GM23338 (cell line): ENCODE data around the gene TRAPPC14. TPM values are rescaled to one million over a fixed set of nuclear protein-coding genes. Genes with fewer than 3 reads are reported as not detected.

Source experiments
- ATAC-seq: fragments of 200-7000 bp; cut with Tn5 transposase; 3 replicates; pipeline ENCODE4 v1.9.1; 2020
- DNase-seq: peaks from one replicate; pipeline ENCODE4 v3.0.0-alpha.2; 2015; ENCODE audit warnings: low spot score
- H2AFZ ChIP-seq: fragments of 200-600 bp; sonication (generic); 2 replicates; pipeline ENCODE4 v1.8.0; 2016; ENCODE audit warnings: antibody characterized with exemption, mild to moderate bottlenecking, moderate library complexity
- H3F3A ChIP-seq: fragments of 200-600 bp; sonication (generic); replicated peaks from 2 replicates; pipeline ENCODE4 v1.8.0; 2017; ENCODE audit warnings: antibody characterized with exemption, mixed run types, low read depth
- H3K27ac ChIP-seq: fragments of 200-600 bp; sonication (generic); 2 replicates; pipeline ENCODE4 v1.6.1; 2016; ENCODE audit warnings: low read depth
- H3K27me3 ChIP-seq: fragments of 200-600 bp; sonication (generic); 2 replicates; pipeline ENCODE4 v1.8.0; 2016; ENCODE audit warnings: mild to moderate bottlenecking, mixed run types, moderate library complexity; ENCODE audit not compliant: insufficient read depth
- H3K36me3 ChIP-seq: fragments of 200-600 bp; sonication (generic); 2 replicates; pipeline ENCODE4 v1.8.0; 2016; ENCODE audit warnings: mild to moderate bottlenecking; ENCODE audit not compliant: insufficient read depth
- H3K4me1 ChIP-seq: fragments of 200-600 bp; sonication (generic); 2 replicates; pipeline ENCODE4 v1.8.0; 2016; ENCODE audit warnings: mild to moderate bottlenecking, moderate library complexity; ENCODE audit not compliant: insufficient read depth
- H3K4me2 ChIP-seq: fragments of 200-600 bp; sonication (generic); 2 replicates; pipeline ENCODE4 v1.7.1; 2017; ENCODE audit warnings: mixed run types
- H3K4me3 ChIP-seq: fragments of 200-600 bp; sonication (generic); 2 replicates; pipeline ENCODE4 v1.6.1; 2016; ENCODE audit warnings: mixed run types
- H3K79me2 ChIP-seq: fragments of 200-600 bp; sonication (generic); replicated peaks from 2 replicates; pipeline ENCODE4 v1.8.0; 2017; ENCODE audit warnings: mild to moderate bottlenecking; ENCODE audit not compliant: insufficient read depth
- H3K9me2 ChIP-seq: fragments of 200-600 bp; sonication (generic); 2 replicates; pipeline ENCODE4 v1.8.0; 2017; ENCODE audit not compliant: insufficient read depth
- H4K20me1 ChIP-seq: fragments of 200-600 bp; sonication (generic); replicated peaks from 2 replicates; pipeline ENCODE4 v1.8.0; 2017; ENCODE audit warnings: mild to moderate bottlenecking; ENCODE audit not compliant: insufficient read depth
- H3K27ac Mint-ChIP-seq: 2 replicates; pipeline ENCODE4 v1.8.0; 2020; ENCODE audit warnings: inconsistent platforms, mild to moderate bottlenecking, moderate library complexity, mixed read lengths
- H3K27me3 Mint-ChIP-seq: 3 replicates; pipeline ENCODE4 v1.8.0; 2022; ENCODE audit warnings: low read depth, mild to moderate bottlenecking, moderate library complexity, mixed read lengths, inconsistent platforms; ENCODE audit not compliant: insufficient read depth, poor library complexity
- H3K36me3 Mint-ChIP-seq: 3 replicates; pipeline ENCODE4 v1.8.0; 2021; ENCODE audit warnings: low read depth, mild to moderate bottlenecking, inconsistent platforms, moderate library complexity, mixed read lengths
- H3K4me1 Mint-ChIP-seq: 3 replicates; pipeline ENCODE4 v1.8.0; 2020; ENCODE audit warnings: mild to moderate bottlenecking, inconsistent platforms, mixed read lengths
- H3K4me3 Mint-ChIP-seq: 3 replicates; pipeline ENCODE4 v1.8.0; 2021; ENCODE audit warnings: moderate library complexity, mild to moderate bottlenecking, inconsistent platforms, mixed read lengths
- H3K9me3 Mint-ChIP-seq: 3 replicates; pipeline ENCODE4 v1.8.0; 2020; ENCODE audit warnings: moderate library complexity, mild to moderate bottlenecking, inconsistent platforms, mixed read lengths
- CREB1 ChIP-seq: fragments of 250-450 bp; sonication (Bioruptor Pico); IDR thresholded peaks from 2 replicates; pipeline ENCODE4 v1.5.0; 2020; ENCODE audit warnings: low read depth, mild to moderate bottlenecking, moderate library complexity
- EZH2 ChIP-seq: fragments of 200-600 bp; sonication (generic); IDR thresholded peaks from one replicate; pipeline ENCODE4 v1.8.0; 2017; ENCODE audit warnings: antibody characterized with exemption, mild to moderate bottlenecking, low read depth; ENCODE audit not compliant: unreplicated experiment
- EZH2phosphoT487 ChIP-seq: fragments of 200-600 bp; sonication (generic); IDR thresholded peaks from one replicate; pipeline ENCODE4 v1.8.1; 2018; ENCODE audit warnings: antibody characterized with exemption; ENCODE audit not compliant: unreplicated experiment
- POLR2AphosphoS5 ChIP-seq: IDR thresholded peaks from 2 replicates; pipeline ENCODE4 v1.6.1; 2016; ENCODE audit warnings: antibody characterized with exemption, low read depth
- STAT1 ChIP-seq: IDR thresholded peaks from one replicate; pipeline ENCODE4 v1.6.1; 2016; ENCODE audit warnings: antibody characterized with exemption; ENCODE audit not compliant: unreplicated experiment
- ZNF114 ChIP-seq: fragments of 250-450 bp; sonication (Bioruptor Pico); IDR thresholded peaks from 2 replicates; pipeline ENCODE4 v1.5.0; 2020; ENCODE audit warnings: mild to moderate bottlenecking, moderate library complexity
- polyA plus RNA-seq: library from polyadenylated mRNA; unstranded; fragments of >200 nt; fragmentation: Nextera tagmentation; extraction: Ambion mirVana; gene quantifications from 2 replicates; pipeline ENCODE4 v1.2.1, GENCODE V29; 2016
- total RNA-seq: library from RNA; depleted of rRNA; stranded (reverse); fragments of >200 nt; shearing (Covaris generic); gene quantifications from 2 replicates; pipeline ENCODE4 v1.2.3, GENCODE V29; 2014
- TF ChIP-seq, protein P1 (sequence below): IDR thresholded peaks from one replicate; pipeline ENCODE4 v1.6.1; 2018; ENCODE audit warnings: antibody characterized with exemption; ENCODE audit not compliant: unreplicated experiment

TRAPPC14 gene
- total and polyA plus RNA-seq, 2 experiments from 2014 or later, result 9.3 to 15.7 TPM

DNA sequence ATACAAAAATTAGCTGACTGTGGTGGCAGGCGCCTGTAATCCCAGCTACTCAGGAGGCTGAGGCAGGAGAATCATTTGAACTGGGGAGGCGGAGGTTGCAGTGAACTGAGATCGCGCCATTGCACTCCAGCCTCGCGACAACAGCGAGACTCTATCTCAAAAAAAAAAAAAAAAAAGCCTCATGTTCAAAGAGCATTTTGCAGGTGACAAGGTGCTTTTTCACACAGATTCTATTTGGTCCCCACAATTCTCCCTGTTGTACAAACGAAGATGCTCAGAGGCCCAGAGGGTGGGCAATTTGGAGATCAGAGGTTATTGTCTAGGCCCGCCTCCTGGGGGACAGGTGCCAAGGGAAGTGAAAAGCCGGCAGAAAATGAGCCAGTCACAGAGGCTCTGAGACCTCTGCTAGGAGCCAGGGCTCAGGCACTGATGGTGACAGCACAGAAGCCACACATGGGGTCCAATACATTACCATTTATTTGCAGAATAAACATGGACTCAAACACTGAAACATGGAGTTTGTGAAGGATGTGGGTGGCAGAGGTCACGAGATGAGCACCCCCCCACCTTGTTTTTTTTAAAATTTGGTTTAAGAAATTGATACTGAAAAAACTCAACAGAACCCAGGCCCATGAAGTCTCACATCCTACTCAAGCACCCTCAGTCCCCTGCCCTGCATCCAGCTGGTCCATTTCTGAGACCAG lies 10.8 kb upstream of the TRAPPC14 start (continued):
- TF ChIP-seq STAT1 (no peak), POLR2AphosphoS5 (no peak), EZH2phosphoT487 (no peak)

GRCh38 chr7:100167912-100168323 lies 9.4 kb upstream of the TRAPPC14 start:
- H4K20me1 ChIP-seq, result no peaks in the 10 kb centered on the region; the same call in 1 of the 2 replicates
- H3K27ac ChIP-seq, result no peak overlapping the region
- H3K4me2 ChIP-seq, result peak overlapping the region; percentile 90
- no peaks in the 10 kb centered on the region; the same call in 2 of the 3 replicates for H3K36me3 Mint-ChIP-seq
- peaks cover 35% of the 10 kb centered on the region for H3K4me1 ChIP-seq
- no peaks in the 10 kb centered on the region for H3K36me3 ChIP-seq
- H3F3A ChIP-seq, result peaks cover 28% of the 10 kb centered on the region
- no peaks in the 10 kb centered on the region for H3K9me3 Mint-ChIP-seq
- peak; percentile 63 for DNase-seq
- peaks cover 43% of the 10 kb centered on the region for H3K27me3 Mint-ChIP-seq
- H3K27ac Mint-ChIP-seq, result no peak overlapping the region
- no peaks in the 10 kb centered on the region for H3K79me2 ChIP-seq
- H3K4me3 ChIP-seq, result peak overlapping the region; percentile 73
- H3K27me3 ChIP-seq, result peaks cover 16% of the 10 kb centered on the region
- ATAC-seq, result peak; percentile 4
- peak overlapping the region; percentile 83 for H3K4me3 Mint-ChIP-seq
- TF ChIP-seq EZH2 (no peak), EZH2phosphoT487 (no peak), ZNF114 (CRISPR knock-in tag) (no peak), CREB1 (CRISPR knock-in tag) (no peak)
- TF ChIP-seq, protein P1, sequence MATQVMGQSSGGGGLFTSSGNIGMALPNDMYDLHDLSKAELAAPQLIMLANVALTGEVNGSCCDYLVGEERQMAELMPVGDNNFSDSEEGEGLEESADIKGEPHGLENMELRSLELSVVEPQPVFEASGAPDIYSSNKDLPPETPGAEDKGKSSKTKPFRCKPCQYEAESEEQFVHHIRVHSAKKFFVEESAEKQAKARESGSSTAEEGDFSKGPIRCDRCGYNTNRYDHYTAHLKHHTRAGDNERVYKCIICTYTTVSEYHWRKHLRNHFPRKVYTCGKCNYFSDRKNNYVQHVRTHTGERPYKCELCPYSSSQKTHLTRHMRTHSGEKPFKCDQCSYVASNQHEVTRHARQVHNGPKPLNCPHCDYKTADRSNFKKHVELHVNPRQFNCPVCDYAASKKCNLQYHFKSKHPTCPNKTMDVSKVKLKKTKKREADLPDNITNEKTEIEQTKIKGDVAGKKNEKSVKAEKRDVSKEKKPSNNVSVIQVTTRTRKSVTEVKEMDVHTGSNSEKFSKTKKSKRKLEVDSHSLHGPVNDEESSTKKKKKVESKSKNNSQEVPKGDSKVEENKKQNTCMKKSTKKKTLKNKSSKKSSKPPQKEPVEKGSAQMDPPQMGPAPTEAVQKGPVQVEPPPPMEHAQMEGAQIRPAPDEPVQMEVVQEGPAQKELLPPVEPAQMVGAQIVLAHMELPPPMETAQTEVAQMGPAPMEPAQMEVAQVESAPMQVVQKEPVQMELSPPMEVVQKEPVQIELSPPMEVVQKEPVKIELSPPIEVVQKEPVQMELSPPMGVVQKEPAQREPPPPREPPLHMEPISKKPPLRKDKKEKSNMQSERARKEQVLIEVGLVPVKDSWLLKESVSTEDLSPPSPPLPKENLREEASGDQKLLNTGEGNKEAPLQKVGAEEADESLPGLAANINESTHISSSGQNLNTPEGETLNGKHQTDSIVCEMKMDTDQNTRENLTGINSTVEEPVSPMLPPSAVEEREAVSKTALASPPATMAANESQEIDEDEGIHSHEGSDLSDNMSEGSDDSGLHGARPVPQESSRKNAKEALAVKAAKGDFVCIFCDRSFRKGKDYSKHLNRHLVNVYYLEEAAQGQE, result no peak
- peak overlapping the region; percentile 57 for H2AFZ ChIP-seq
- H3K9me2 ChIP-seq, result no peaks in the 10 kb centered on the region
- peaks cover 50% of the 10 kb centered on the region for H3K4me1 Mint-ChIP-seq
